OCI-LY3 (cell line): ENCODE results near the gene SDHAF2.

Source experiments
- H2AFZ ChIP-seq: fragments of 200-600, 300-600 bp; shearing (Covaris generic); 2 replicates; pipeline ENCODE4 v1.6.0; 2014; ENCODE audit warnings: antibody characterized with exemption, low read depth, low read length
- H3K27ac ChIP-seq: fragments of 200-600, 300-600 bp; sonication (generic); 2 replicates; pipeline ENCODE4 v1.5.1; 2014; ENCODE audit warnings: mild to moderate bottlenecking, low read length, moderate library complexity, mixed read lengths
- H3K27me3 ChIP-seq: fragments of 200-600, 300-600 bp; sonication (generic); 2 replicates; pipeline ENCODE4 v1.6.1; 2014; ENCODE audit warnings: low read depth, low read length, mixed read lengths
- H3K36me3 ChIP-seq: fragments of 200-600, 300-600 bp; sonication (generic); replicated peaks from 2 replicates; pipeline ENCODE3; 2014; ENCODE audit warnings: low read depth, low read length, mixed read lengths
- H3K4me1 ChIP-seq: fragments of 300-600, 200-600 bp; sonication (generic); 2 replicates; pipeline ENCODE4 v1.6.1; 2014; ENCODE audit warnings: low read length, mixed read lengths
- H3K4me2 ChIP-seq: fragments of 200-600, 300-600 bp; sonication (generic); 2 replicates; pipeline ENCODE4 v1.6.1; 2014; ENCODE audit warnings: low read length, mixed read lengths
- H3K4me3 ChIP-seq: fragments of 300-600, 200-600 bp; sonication (generic); 2 replicates; pipeline ENCODE4 v1.5.1; 2014; ENCODE audit warnings: antibody characterized with exemption, mild to moderate bottlenecking, low read length, moderate library complexity
- H3K79me2 ChIP-seq: fragments of 300-600, 200-600 bp; shearing (Covaris generic); 2 replicates; pipeline ENCODE4 v1.6.1; 2014; ENCODE audit warnings: mild to moderate bottlenecking, low read length, mixed read lengths
- H3K9ac ChIP-seq: fragments of 300-600, 200-600 bp; shearing (Covaris generic); 2 replicates; pipeline ENCODE4 v1.6.0; 2014; ENCODE audit warnings: mild to moderate bottlenecking, low read length, moderate library complexity
- H3K9me3 ChIP-seq: fragments of 200-600, 300-600 bp; shearing (Covaris generic); 2 replicates; pipeline ENCODE4 v1.6.1; 2014; ENCODE audit warnings: low read length, mixed read lengths; ENCODE audit not compliant: insufficient read depth
- H4K20me1 ChIP-seq: fragments of 200-600, 300-600 bp; sonication (generic); 2 replicates; pipeline ENCODE4 v1.6.1; 2016; ENCODE audit warnings: low read length, mixed read lengths; ENCODE audit not compliant: insufficient read depth
- CTCF ChIP-seq: fragments of 200-600, 300-600 bp; sonication (generic); IDR thresholded peaks from 2 replicates; pipeline ENCODE4 v1.5.1; 2014; ENCODE audit warnings: antibody characterized with exemption, low read length, low read depth
- EZH2phosphoT487 ChIP-seq: fragments of 200-600 bp; shearing (Covaris generic); IDR thresholded peaks from 2 replicates; pipeline ENCODE4 v1.6.1; 2018; ENCODE audit warnings: antibody characterized with exemption, mixed run types, low read depth

The SDHAF2 gene

GRCh38 chr11:61446211-61446651 lies 16.3 kb downstream of the SDHAF2 start:
- TF ChIP-seq EZH2phosphoT487 = no peak
- TF ChIP-seq CTCF = peak; percentile 93
- Histone ChIP-seq H3K4me3 (no peak overlapping the region), H3K27ac (no peak overlapping the region), H3K4me1 (no peaks in the 10 kb centered on the region), H3K27me3 (no peaks in the 10 kb centered on the region), H3K79me2 (peaks cover 26% of the 10 kb centered on the region), H3K9ac (no peak overlapping the region), H3K9me3 (no peaks in the 10 kb centered on the region), H3K4me2 (no peak overlapping the region), H2AFZ (no peak overlapping the region), H3K36me3 (peaks cover 72% of the 10 kb centered on the region), H4K20me1 (peaks cover 6% of the 10 kb centered on the region; the same call in 1 of the 2 replicates)

GRCh38 chr11:61447601-61448551 lies 18.0 kb downstream of the SDHAF2 start:
- Histone ChIP-seq H4K20me1 (peaks cover 6% of the 10 kb centered on the region; the same call in 1 of the 2 replicates), H2AFZ (no peak overlapping the region), H3K4me3 (no peak overlapping the region), H3K36me3 (peaks cover 68% of the 10 kb centered on the region), H3K27me3 (no peaks in the 10 kb centered on the region), H3K79me2 (peaks cover 17% of the 10 kb centered on the region), H3K9ac (no peak overlapping the region), H3K4me2 (no peak overlapping the region), H3K9me3 (no peaks in the 10 kb centered on the region), H3K27ac (no peak overlapping the region), H3K4me1 (no peaks in the 10 kb centered on the region)
- TF ChIP-seq CTCF = no peak
- no peak for TF ChIP-seq EZH2phosphoT487

- H2AFZ ChIP-seq = no peak overlapping the region
- peaks cover 11% of the 10 kb centered on the region for H3K79me2 ChIP-seq
- peaks cover 6% of the 10 kb centered on the region; the same call in 1 of the 2 replicates for H4K20me1 ChIP-seq
- no peaks in the 10 kb centered on the region for H3K9me3 ChIP-seq
- H3K27me3 ChIP-seq = no peaks in the 10 kb centered on the region
- H3K4me1 ChIP-seq = no peaks in the 10 kb centered on the region
- H3K4me3 ChIP-seq = no peak overlapping the region
- peaks cover 62% of the 10 kb centered on the region for H3K36me3 ChIP-seq
- TF ChIP-seq EZH2phosphoT487 (no peak), CTCF (no peak)
- H3K9ac ChIP-seq = no peak overlapping the region
- no peak overlapping the region for H3K27ac ChIP-seq
- H3K4me2 ChIP-seq = no peak overlapping the region
Measured at GRCh38 chr11:61448552-61448927, 18.6 kb downstream of the SDHAF2 start.

GRCh38 chr11:61452825-61453224 lies 22.9 kb downstream of the SDHAF2 start:
- no peaks in the 10 kb centered on the region for H3K27me3 ChIP-seq
- no peak overlapping the region for H3K9ac ChIP-seq
- H3K4me3 ChIP-seq = no peak overlapping the region
- TF ChIP-seq EZH2phosphoT487 (no peak), CTCF (no peak)
- H2AFZ ChIP-seq = no peak overlapping the region
- no peaks in the 10 kb centered on the region for H4K20me1 ChIP-seq
- no peaks in the 10 kb centered on the region for H3K79me2 ChIP-seq
- H3K4me1 ChIP-seq = no peaks in the 10 kb centered on the region
- no peak overlapping the region for H3K27ac ChIP-seq
- H3K9me3 ChIP-seq = no peaks in the 10 kb centered on the region
- H3K36me3 ChIP-seq = peaks cover 29% of the 10 kb centered on the region
- no peak overlapping the region for H3K4me2 ChIP-seq
